ENCODE data around the gene GTF2H2C. TPM values are rescaled to one million over a fixed set of nuclear protein-coding genes. Genes with fewer than 3 reads are reported as not detected.

The GTF2H2C gene
- total and polyA plus RNA-seq, 7 experiments from 2014 or later: 17.3 to 52.2 (median 30.8) TPM

- DNase-seq (no peak), ATAC-seq (no peak)
- Mint-ChIP-seq H3K27ac (no peak overlapping the region), H3K36me3 (no peaks in the 10 kb centered on the region), H3K9me3 (no peaks in the 10 kb centered on the region), H3K4me3 (no peak overlapping the region), H3K27me3 (peaks cover 0 to 11% (median 5%) of the 10 kb centered on the region in 5 donors), H3K4me1 (no peaks in the 10 kb centered on the region)
- POLR2A ChIA-PET: no interaction called here
- no peaks in the 10 kb centered on the region for H3K4me1 ChIP-seq (ENCODE audit: control insufficient read depth in 2 of 2, insufficient read depth in 2 of 2, low read length in 2 of 2)
- H3K27me3 ChIP-seq (ENCODE audit: control insufficient read depth in 2 of 2, insufficient read depth in 2 of 2, low read length in 2 of 2): no peaks in the 10 kb centered on the region
- no peak overlapping the region for H3K27ac ChIP-seq (ENCODE audit: low read depth, low read length)
- CTCF ChIA-PET: interaction anchor here (0.6 kb wide), 1 partner anchor 234 kb away, joined by 3 read pairs; no protein-coding TSS in a partner anchor
- intact Hi-C loops (cut with micrococcal nuclease): no loop called here
- no peaks in the 10 kb centered on the region for H3K36me3 ChIP-seq (ENCODE audit: control insufficient read depth in 2 of 3, insufficient read depth in 3 of 3, low read length in 3 of 3)
- no peak overlapping the region for H3K4me3 ChIP-seq (ENCODE audit: low read length)
- H3K9me3 ChIP-seq (ENCODE audit: control insufficient read depth in 2 of 3, low read length in 3 of 3): no peaks in the 10 kb centered on the region
Measured at GRCh38 chr5:69522035-69522434, 38.0 kb upstream of the GTF2H2C start.

DNA sequence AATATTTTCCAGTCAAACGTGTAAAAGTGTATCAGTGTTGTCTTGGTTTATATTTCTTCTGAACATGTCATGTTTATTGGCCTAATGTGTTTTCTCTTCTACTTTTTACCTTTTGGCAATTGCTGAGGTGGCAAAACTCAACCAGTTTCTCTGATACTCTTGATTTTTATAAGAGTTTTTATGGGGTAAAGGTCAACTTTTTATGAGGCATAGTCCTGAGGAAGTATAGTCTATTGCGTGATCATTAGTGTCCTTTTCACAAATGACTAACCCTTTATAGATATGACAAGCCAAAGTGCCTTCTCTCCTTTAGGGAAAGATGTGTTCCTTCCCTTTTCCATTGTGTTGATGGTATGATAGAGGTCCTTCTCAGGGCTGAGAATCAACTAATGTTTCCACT is 34.5 kb upstream of the GTF2H2C start:
- H3K36me3 Mint-ChIP-seq: no peaks in the 10 kb centered on the region
- ATAC-seq (no peak), DNase-seq (no peak)
- H3K4me3 Mint-ChIP-seq: no peak overlapping the region
- Histone ChIP-seq H3K4me3 (ENCODE audit: low read length) (no peak overlapping the region), H3K27me3 (ENCODE audit: control insufficient read depth in 2 of 2, insufficient read depth in 2 of 2, low read length in 2 of 2) (no peaks in the 10 kb centered on the region), H3K4me1 (ENCODE audit: control insufficient read depth in 2 of 2, insufficient read depth in 2 of 2, low read length in 2 of 2) (no peaks in the 10 kb centered on the region), H3K27ac (ENCODE audit: low read depth, low read length) (no peak overlapping the region), H3K9me3 (ENCODE audit: control insufficient read depth in 2 of 3, low read length in 3 of 3) (no peaks in the 10 kb centered on the region), H3K36me3 (ENCODE audit: control insufficient read depth in 2 of 3, insufficient read depth in 3 of 3, low read length in 3 of 3) (no peaks in the 10 kb centered on the region)
- POLR2A ChIA-PET: no interaction called here
- no peaks in the 10 kb centered on the region for H3K9me3 Mint-ChIP-seq
- CTCF ChIA-PET: no interaction called here
- H3K4me1 Mint-ChIP-seq: no peaks in the 10 kb centered on the region
- H3K27ac Mint-ChIP-seq: no peak overlapping the region
- intact Hi-C loops (cut with micrococcal nuclease): no loop called here
- H3K27me3 Mint-ChIP-seq: peaks cover 3 to 12% (median 11%) of the 10 kb centered on the region in 5 donors

- Histone ChIP-seq H3K27ac (ENCODE audit: low read depth, low read length) (no peak overlapping the region), H3K4me3 (ENCODE audit: low read length) (no peak overlapping the region), H3K9me3 (ENCODE audit: control insufficient read depth in 2 of 3, low read length in 3 of 3) (no peaks in the 10 kb centered on the region), H3K36me3 (ENCODE audit: control insufficient read depth in 2 of 3, insufficient read depth in 3 of 3, low read length in 3 of 3) (no peaks in the 10 kb centered on the region), H3K27me3 (ENCODE audit: control insufficient read depth in 2 of 2, insufficient read depth in 2 of 2, low read length in 2 of 2) (no peaks in the 10 kb centered on the region), H3K4me1 (ENCODE audit: control insufficient read depth in 2 of 2, insufficient read depth in 2 of 2, low read length in 2 of 2) (no peaks in the 10 kb centered on the region)
- Mint-ChIP-seq H3K27me3 (peaks cover 7 to 18% (median 13%) of the 10 kb centered on the region in 5 donors), H3K4me1 (no peaks in the 10 kb centered on the region), H3K27ac (no peak overlapping the region), H3K9me3 (no peaks in the 10 kb centered on the region), H3K4me3 (no peak overlapping the region), H3K36me3 (no peaks in the 10 kb centered on the region)
- POLR2A ChIA-PET: no interaction called here
- intact Hi-C loops (cut with micrococcal nuclease): no loop called here
- CTCF ChIA-PET: no interaction called here
- DNase-seq (no peak), ATAC-seq (no peak)
Measured at GRCh38 chr5:69526660-69527059, 33.3 kb upstream of the GTF2H2C start.

DNA sequence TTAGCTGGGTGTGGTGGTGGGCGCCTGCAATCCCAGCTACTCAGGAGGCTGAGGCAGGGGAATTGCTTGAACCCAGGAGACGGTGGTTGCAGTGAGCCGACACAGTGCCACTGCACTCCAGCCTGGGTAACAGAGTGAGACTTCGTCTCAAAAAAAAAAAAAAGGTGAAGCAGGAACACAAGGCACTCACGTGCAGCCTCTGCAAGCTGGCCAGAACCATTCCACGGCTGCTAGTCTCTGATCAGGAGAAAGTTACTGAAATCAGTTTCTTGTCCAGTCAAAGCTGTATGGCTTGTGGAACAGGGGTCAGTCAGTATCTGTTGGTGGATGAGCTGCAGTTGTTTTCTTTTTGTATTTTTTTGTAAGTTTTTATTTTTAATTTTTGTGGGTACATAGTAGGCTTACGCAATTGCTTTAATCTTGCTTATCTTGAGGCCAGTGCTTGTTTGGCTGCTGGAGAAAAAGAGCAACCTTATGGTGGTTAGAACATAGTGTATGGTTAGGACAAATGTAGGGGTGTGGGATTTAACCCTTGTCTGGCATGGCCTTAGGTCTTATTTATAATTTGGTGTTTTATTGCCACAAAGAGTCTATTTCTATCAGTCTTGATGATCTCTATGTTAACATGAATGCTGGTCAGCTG is 32.7 kb upstream of the GTF2H2C start:
- H3K4me1 Mint-ChIP-seq: no peaks in the 10 kb centered on the region
- no peaks in the 10 kb centered on the region for H3K9me3 Mint-ChIP-seq
- peaks cover 10 to 19% (median 13%) of the 10 kb centered on the region in 5 donors for H3K27me3 Mint-ChIP-seq
- DNase-seq (no peak), ATAC-seq (no peak)
- Histone ChIP-seq H3K4me3 (ENCODE audit: low read length) (no peak overlapping the region), H3K27me3 (ENCODE audit: control insufficient read depth in 2 of 2, insufficient read depth in 2 of 2, low read length in 2 of 2) (no peaks in the 10 kb centered on the region), H3K27ac (ENCODE audit: low read depth, low read length) (no peak overlapping the region), H3K4me1 (ENCODE audit: control insufficient read depth in 2 of 2, insufficient read depth in 2 of 2, low read length in 2 of 2) (no peaks in the 10 kb centered on the region), H3K36me3 (ENCODE audit: control insufficient read depth in 2 of 3, insufficient read depth in 3 of 3, low read length in 3 of 3) (no peaks in the 10 kb centered on the region), H3K9me3 (ENCODE audit: control insufficient read depth in 2 of 3, low read length in 3 of 3) (no peaks in the 10 kb centered on the region)
- ChIA-PET POLR2A (no interaction called here), CTCF (no interaction called here)
- intact Hi-C loops (cut with micrococcal nuclease): no loop called here
- no peak overlapping the region for H3K27ac Mint-ChIP-seq
- no peaks in the 10 kb centered on the region for H3K36me3 Mint-ChIP-seq
- no peak overlapping the region for H3K4me3 Mint-ChIP-seq

GRCh38 chr5:69528035-69528434 is 32.0 kb upstream of the GTF2H2C start:
- Histone ChIP-seq H3K27me3 (ENCODE audit: control insufficient read depth in 2 of 2, insufficient read depth in 2 of 2, low read length in 2 of 2) (no peaks in the 10 kb centered on the region), H3K9me3 (ENCODE audit: control insufficient read depth in 2 of 3, low read length in 3 of 3) (no peaks in the 10 kb centered on the region), H3K27ac (ENCODE audit: low read depth, low read length) (no peak overlapping the region), H3K4me3 (ENCODE audit: low read length) (no peak overlapping the region), H3K4me1 (ENCODE audit: control insufficient read depth in 2 of 2, insufficient read depth in 2 of 2, low read length in 2 of 2) (no peaks in the 10 kb centered on the region), H3K36me3 (ENCODE audit: control insufficient read depth in 2 of 3, insufficient read depth in 3 of 3, low read length in 3 of 3) (no peaks in the 10 kb centered on the region)
- H3K9me3 Mint-ChIP-seq: no peaks in the 10 kb centered on the region
- ChIA-PET CTCF (no interaction called here), POLR2A (no interaction called here)
- no peak overlapping the region for H3K27ac Mint-ChIP-seq
- intact Hi-C loops (cut with micrococcal nuclease): no loop called here
- no peaks in the 10 kb centered on the region for H3K4me1 Mint-ChIP-seq
- no peaks in the 10 kb centered on the region for H3K36me3 Mint-ChIP-seq
- H3K27me3 Mint-ChIP-seq: peaks cover 10 to 19% (median 12%) of the 10 kb centered on the region in 5 donors
- DNase-seq: no peak
- no peak overlapping the region for H3K4me3 Mint-ChIP-seq
- ATAC-seq: no peak

- H3K9me3 ChIP-seq (ENCODE audit: control insufficient read depth in 2 of 3, low read length in 3 of 3): no peaks in the 10 kb centered on the region
- ATAC-seq (no peak), DNase-seq (no peak)
- H3K4me1 Mint-ChIP-seq: no peaks in the 10 kb centered on the region
- no peak overlapping the region for H3K4me3 Mint-ChIP-seq
- peaks cover 10 to 19% (median 12%) of the 10 kb centered on the region in 5 donors for H3K27me3 Mint-ChIP-seq
- no peak overlapping the region for H3K4me3 ChIP-seq (ENCODE audit: low read length)
- H3K4me1 ChIP-seq (ENCODE audit: control insufficient read depth in 2 of 2, insufficient read depth in 2 of 2, low read length in 2 of 2): no peaks in the 10 kb centered on the region
- ChIA-PET CTCF (no interaction called here), POLR2A (no interaction called here)
- no peak overlapping the region for H3K27ac Mint-ChIP-seq
- H3K36me3 ChIP-seq (ENCODE audit: control insufficient read depth in 2 of 3, insufficient read depth in 3 of 3, low read length in 3 of 3): no peaks in the 10 kb centered on the region
- H3K9me3 Mint-ChIP-seq: no peaks in the 10 kb centered on the region
- intact Hi-C loops (cut with micrococcal nuclease): no loop called here
- H3K27ac ChIP-seq (ENCODE audit: low read depth, low read length): no peak overlapping the region
- no peaks in the 10 kb centered on the region for H3K36me3 Mint-ChIP-seq
- H3K27me3 ChIP-seq (ENCODE audit: control insufficient read depth in 2 of 2, insufficient read depth in 2 of 2, low read length in 2 of 2): no peaks in the 10 kb centered on the region
Measured at GRCh38 chr5:69528609-69529008, 31.4 kb upstream of the GTF2H2C start.

DNA sequence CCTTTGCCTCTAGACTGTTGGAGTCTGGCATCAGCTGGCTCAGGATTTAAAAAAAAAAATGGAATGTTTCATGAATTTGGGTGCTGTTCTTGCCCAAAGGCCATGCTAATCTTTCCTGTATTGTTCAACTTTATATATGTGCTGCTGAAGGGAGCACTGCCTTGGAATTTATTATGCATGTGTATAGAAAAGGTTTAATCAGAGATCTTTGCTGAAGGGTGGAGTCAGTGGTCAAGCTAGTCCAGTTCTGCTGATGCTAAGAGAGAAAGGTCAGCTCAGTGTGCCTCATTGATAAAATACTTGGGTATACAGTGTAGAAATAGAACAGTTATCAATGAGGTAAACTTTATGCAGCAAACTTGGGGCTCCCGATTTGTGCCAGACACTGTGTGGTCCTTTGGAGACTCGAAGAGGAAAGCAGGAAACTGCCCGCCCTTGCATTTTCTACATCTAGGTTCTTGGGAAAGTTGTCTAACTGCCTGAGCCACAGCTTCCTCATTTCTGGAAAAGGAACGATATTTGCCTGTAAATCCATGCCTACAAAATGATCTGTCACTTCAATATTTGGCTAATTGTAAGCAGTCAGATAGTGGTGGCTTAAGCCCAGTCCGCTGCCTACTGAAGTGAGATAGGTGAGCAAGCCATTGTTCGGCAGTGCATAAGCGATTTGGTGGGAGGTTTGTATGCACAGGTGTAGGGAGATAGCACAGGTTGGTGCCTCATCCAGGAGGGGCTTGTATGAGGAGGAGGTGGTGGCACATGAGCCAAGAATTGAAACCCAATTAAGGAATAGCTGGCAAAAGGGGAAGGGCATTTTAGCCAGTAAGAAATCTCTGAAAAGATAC is 29.2 kb upstream of the GTF2H2C start:
- peaks cover 10 to 19% (median 12%) of the 10 kb centered on the region in 5 donors for H3K27me3 Mint-ChIP-seq
- H3K4me3 Mint-ChIP-seq: no peak overlapping the region
- intact Hi-C loops (cut with micrococcal nuclease): no loop called here
- H3K36me3 Mint-ChIP-seq: no peaks in the 10 kb centered on the region
- Histone ChIP-seq H3K4me1 (ENCODE audit: control insufficient read depth in 2 of 2, insufficient read depth in 2 of 2, low read length in 2 of 2) (no peaks in the 10 kb centered on the region), H3K27ac (ENCODE audit: low read depth, low read length) (no peak overlapping the region), H3K27me3 (ENCODE audit: control insufficient read depth in 2 of 2, insufficient read depth in 2 of 2, low read length in 2 of 2) (no peaks in the 10 kb centered on the region), H3K9me3 (ENCODE audit: control insufficient read depth in 2 of 3, low read length in 3 of 3) (no peaks in the 10 kb centered on the region), H3K36me3 (ENCODE audit: control insufficient read depth in 2 of 3, insufficient read depth in 3 of 3, low read length in 3 of 3) (no peaks in the 10 kb centered on the region), H3K4me3 (ENCODE audit: low read length) (no peak overlapping the region)
- ATAC-seq (no peak), DNase-seq (no peak)
- no peaks in the 10 kb centered on the region for H3K4me1 Mint-ChIP-seq
- CTCF ChIA-PET: no interaction called here
- H3K9me3 Mint-ChIP-seq: no peaks in the 10 kb centered on the region
- POLR2A ChIA-PET: no interaction called here
- H3K27ac Mint-ChIP-seq: no peak overlapping the region

Measured in naive thymus-derived CD4-positive, alpha-beta T cell (primary cell).